ENCODE measurements around the gene IL22RA2. TPM values are rescaled to one million over a fixed set of nuclear protein-coding genes. Genes with fewer than 3 reads are reported as not detected.

Gene IL22RA2
- total RNA-seq, 1 donor from 2014 or later, result not detected

GRCh38 chr6:137105375-137105774 is 68.1 kb downstream of the IL22RA2 start:
- Mint-ChIP-seq H3K9me3 (ENCODE audit: unreplicated experiment) (peaks cover 6% of the 10 kb centered on the region), H3K4me1 (ENCODE audit: unreplicated experiment) (no peaks in the 10 kb centered on the region), H3K4me3 (ENCODE audit: unreplicated experiment) (no peak overlapping the region), H3K36me3 (ENCODE audit: low read depth, unreplicated experiment) (peaks cover 3% of the 10 kb centered on the region), H3K27ac (ENCODE audit: unreplicated experiment) (no peak overlapping the region), H3K27me3 (ENCODE audit: unreplicated experiment) (no peaks in the 10 kb centered on the region)
- no peak for DNase-seq (ENCODE audit: low spot score)
- TF ChIP-seq, protein P1, sequence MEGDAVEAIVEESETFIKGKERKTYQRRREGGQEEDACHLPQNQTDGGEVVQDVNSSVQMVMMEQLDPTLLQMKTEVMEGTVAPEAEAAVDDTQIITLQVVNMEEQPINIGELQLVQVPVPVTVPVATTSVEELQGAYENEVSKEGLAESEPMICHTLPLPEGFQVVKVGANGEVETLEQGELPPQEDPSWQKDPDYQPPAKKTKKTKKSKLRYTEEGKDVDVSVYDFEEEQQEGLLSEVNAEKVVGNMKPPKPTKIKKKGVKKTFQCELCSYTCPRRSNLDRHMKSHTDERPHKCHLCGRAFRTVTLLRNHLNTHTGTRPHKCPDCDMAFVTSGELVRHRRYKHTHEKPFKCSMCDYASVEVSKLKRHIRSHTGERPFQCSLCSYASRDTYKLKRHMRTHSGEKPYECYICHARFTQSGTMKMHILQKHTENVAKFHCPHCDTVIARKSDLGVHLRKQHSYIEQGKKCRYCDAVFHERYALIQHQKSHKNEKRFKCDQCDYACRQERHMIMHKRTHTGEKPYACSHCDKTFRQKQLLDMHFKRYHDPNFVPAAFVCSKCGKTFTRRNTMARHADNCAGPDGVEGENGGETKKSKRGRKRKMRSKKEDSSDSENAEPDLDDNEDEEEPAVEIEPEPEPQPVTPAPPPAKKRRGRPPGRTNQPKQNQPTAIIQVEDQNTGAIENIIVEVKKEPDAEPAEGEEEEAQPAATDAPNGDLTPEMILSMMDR (IDR thresholded peaks at IDR 0.05; ENCODE audit: unreplicated experiment), result no peak

DNA sequence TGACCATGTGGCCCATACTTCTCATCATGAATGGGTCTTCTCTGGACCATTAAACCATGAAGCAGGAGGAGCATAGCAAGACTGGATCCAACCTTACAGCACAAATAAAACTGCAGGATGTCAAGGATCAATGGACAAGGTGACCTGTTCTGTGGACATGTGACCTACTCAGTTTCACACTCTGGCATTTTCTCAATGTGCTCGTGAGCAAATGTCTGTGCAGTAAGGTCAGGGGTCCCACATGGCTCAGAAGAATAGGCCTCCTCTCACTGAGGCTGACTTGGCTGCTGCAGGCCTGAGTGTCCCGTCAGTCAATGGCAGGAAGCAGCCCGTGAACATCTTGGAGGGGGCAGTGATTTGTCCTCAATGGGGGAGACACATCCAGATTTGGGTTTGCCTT is 68.5 kb downstream of the IL22RA2 start:
- H3K9me3 Mint-ChIP-seq (ENCODE audit: unreplicated experiment), result peaks cover 4% of the 10 kb centered on the region
- H3K36me3 Mint-ChIP-seq (ENCODE audit: low read depth, unreplicated experiment), result peaks cover 3% of the 10 kb centered on the region
- TF ChIP-seq, protein P1 (IDR thresholded peaks at IDR 0.05; ENCODE audit: unreplicated experiment), result no peak
- H3K4me1 Mint-ChIP-seq (ENCODE audit: unreplicated experiment), result no peaks in the 10 kb centered on the region
- no peak overlapping the region for H3K27ac Mint-ChIP-seq (ENCODE audit: unreplicated experiment)
- no peak overlapping the region for H3K4me3 Mint-ChIP-seq (ENCODE audit: unreplicated experiment)
- no peak for DNase-seq (ENCODE audit: low spot score)
- H3K27me3 Mint-ChIP-seq (ENCODE audit: unreplicated experiment), result no peaks in the 10 kb centered on the region

DNA sequence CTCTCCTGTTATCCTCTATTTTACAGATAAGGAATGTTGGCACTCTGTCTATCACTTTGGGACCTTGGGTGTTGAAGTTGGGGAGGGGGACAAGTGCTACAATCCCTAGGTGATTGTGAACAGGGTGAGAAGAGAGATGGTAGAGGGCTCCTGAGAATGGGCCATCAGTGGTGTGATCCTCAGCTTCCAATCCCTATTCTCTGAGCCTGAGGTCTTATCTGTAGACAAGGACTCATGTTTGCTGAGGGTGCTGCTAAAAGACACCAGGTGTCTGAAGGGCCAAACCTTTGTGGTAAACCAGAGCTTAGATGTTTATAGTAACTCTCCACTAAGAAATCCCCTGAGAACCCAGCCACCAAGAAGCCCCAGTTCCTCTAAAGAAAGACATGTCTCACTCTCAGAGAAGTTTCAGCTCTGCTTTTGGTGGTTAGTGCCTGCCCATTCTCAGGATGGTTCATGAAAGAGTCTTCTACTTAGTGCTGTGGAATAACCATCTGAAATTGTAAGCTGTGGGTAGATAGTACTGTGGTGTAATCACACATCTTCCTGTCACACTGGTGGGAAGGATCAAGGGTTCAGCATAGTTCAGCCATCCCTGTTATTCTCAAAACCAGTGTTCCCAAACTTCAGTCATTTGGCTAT is 70.5 kb downstream of the IL22RA2 start:
- H3K4me1 Mint-ChIP-seq (ENCODE audit: unreplicated experiment), result no peaks in the 10 kb centered on the region
- H3K36me3 Mint-ChIP-seq (ENCODE audit: low read depth, unreplicated experiment), result no peaks in the 10 kb centered on the region
- H3K9me3 Mint-ChIP-seq (ENCODE audit: unreplicated experiment), result no peaks in the 10 kb centered on the region
- DNase-seq (ENCODE audit: low spot score), result no peak
- no peak overlapping the region for H3K4me3 Mint-ChIP-seq (ENCODE audit: unreplicated experiment)
- H3K27ac Mint-ChIP-seq (ENCODE audit: unreplicated experiment), result no peak overlapping the region
- TF ChIP-seq, protein P1 (IDR thresholded peaks at IDR 0.05; ENCODE audit: unreplicated experiment), result no peak
- no peaks in the 10 kb centered on the region for H3K27me3 Mint-ChIP-seq (ENCODE audit: unreplicated experiment)

GRCh38 chr6:137102050-137102848 is 71.2 kb downstream of the IL22RA2 start:
- H3K4me3 Mint-ChIP-seq (ENCODE audit: unreplicated experiment), result no peak overlapping the region
- no peak for DNase-seq (ENCODE audit: low spot score)
- no peaks in the 10 kb centered on the region for H3K27me3 Mint-ChIP-seq (ENCODE audit: unreplicated experiment)
- H3K27ac Mint-ChIP-seq (ENCODE audit: unreplicated experiment), result no peak overlapping the region
- no peaks in the 10 kb centered on the region for H3K36me3 Mint-ChIP-seq (ENCODE audit: low read depth, unreplicated experiment)
- H3K9me3 Mint-ChIP-seq (ENCODE audit: unreplicated experiment), result no peaks in the 10 kb centered on the region
- TF ChIP-seq, protein P1 (IDR thresholded peaks at IDR 0.05; ENCODE audit: unreplicated experiment), result no peak
- H3K4me1 Mint-ChIP-seq (ENCODE audit: unreplicated experiment), result no peaks in the 10 kb centered on the region

All from endothelial cell (in vitro differentiated cells).